ENCODE measurements around the gene EHF.

The EHF gene

DNA sequence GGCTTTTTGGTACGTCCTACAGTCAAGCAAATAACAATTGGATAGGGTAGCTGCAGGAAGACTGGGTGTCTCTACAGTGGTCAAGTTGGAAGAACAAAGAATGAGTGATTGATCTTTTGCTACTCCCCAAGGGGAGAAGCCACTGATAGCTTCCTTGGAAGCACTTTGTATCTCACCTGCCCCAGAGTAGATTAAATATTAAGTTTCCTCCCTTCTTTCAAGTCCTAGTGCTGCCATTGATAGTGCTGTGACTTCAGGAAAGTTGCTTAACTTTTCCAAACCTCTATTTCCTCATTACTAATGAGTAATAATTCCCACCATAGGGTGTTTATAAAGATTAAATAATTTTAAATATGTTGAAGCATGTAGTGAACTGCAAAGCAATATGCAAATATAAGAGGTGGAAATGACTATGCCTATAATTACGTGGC, 35.6 kb upstream of the EHF start:
- no peaks in the 10 kb centered on the region for H3K4me1 ChIP-seq (ENCODE audit: control insufficient read depth, insufficient read depth, low read length)
- no peaks in the 10 kb centered on the region for H3K9me3 ChIP-seq (ENCODE audit: control insufficient read depth, insufficient read depth, low read depth, low read length)
- ChIA-PET CTCF (interaction anchor here (0.6 to 4.4 kb wide), 23 partner anchors 9 to 807 kb away, joined by 3 to 103 read pairs (median 4); no protein-coding TSS in a partner anchor), POLR2A (interaction anchor here (0.7 kb wide), 1 partner anchor 358 kb away, joined by 3 read pairs; no protein-coding TSS in a partner anchor)
- TF ChIP-seq, protein P1, sequence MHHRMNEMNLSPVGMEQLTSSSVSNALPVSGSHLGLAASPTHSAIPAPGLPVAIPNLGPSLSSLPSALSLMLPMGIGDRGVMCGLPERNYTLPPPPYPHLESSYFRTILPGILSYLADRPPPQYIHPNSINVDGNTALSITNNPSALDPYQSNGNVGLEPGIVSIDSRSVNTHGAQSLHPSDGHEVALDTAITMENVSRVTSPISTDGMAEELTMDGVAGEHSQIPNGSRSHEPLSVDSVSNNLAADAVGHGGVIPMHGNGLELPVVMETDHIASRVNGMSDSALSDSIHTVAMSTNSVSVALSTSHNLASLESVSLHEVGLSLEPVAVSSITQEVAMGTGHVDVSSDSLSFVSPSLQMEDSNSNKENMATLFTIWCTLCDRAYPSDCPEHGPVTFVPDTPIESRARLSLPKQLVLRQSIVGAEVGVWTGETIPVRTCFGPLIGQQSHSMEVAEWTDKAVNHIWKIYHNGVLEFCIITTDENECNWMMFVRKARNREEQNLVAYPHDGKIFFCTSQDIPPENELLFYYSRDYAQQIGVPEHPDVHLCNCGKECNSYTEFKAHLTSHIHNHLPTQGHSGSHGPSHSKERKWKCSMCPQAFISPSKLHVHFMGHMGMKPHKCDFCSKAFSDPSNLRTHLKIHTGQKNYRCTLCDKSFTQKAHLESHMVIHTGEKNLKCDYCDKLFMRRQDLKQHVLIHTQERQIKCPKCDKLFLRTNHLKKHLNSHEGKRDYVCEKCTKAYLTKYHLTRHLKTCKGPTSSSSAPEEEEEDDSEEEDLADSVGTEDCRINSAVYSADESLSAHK (tag by site-specific recombination; IDR thresholded peaks at IDR 0.05), result no peak
- TF ChIP-seq ZNF830 (tag by site-specific recombination; IDR thresholded peaks at IDR 0.05; ENCODE audit: low read depth), result no peak
- no peak for TF ChIP-seq ZBTB49 (tag by site-specific recombination; IDR thresholded peaks at IDR 0.05; ENCODE audit: low read depth)
- no peak for TF ChIP-seq ZNF792 (tag by site-specific recombination; IDR thresholded peaks at IDR 0.05)
- TF ChIP-seq KLF1 (tag by site-specific recombination; IDR thresholded peaks at IDR 0.05), result no peak
- no peak for TF ChIP-seq ZNF518A (tag by site-specific recombination; conservative IDR thresholded peaks at IDR 0.05; ENCODE audit: low read depth)
- no peak for TF ChIP-seq ZNF341 (tag by site-specific recombination; IDR thresholded peaks at IDR 0.05; ENCODE audit: low read depth)
- TF ChIP-seq ZNF596 (tag by site-specific recombination; IDR thresholded peaks at IDR 0.05), result no peak
- no peak for TF ChIP-seq ZNF560 (tag by site-specific recombination; IDR thresholded peaks at IDR 0.05; ENCODE audit: borderline replicate concordance)
- TF ChIP-seq ZFP69B (tag by site-specific recombination; IDR thresholded peaks at IDR 0.05), result no peak
- no peak for TF ChIP-seq REPIN1 (tag by site-specific recombination; IDR thresholded peaks at IDR 0.05; ENCODE audit: low read depth)
- TF ChIP-seq ZBTB17 (tag by site-specific recombination; IDR thresholded peaks at IDR 0.05), result no peak
- H3K27ac ChIP-seq (ENCODE audit: extremely low read depth, low read depth, low read length), result no peak overlapping the region
- H3K36me3 ChIP-seq (ENCODE audit: control insufficient read depth in 2 of 2, insufficient read depth in 1 of 2, low read length in 2 of 2), result no peaks in the 10 kb centered on the region
- no peak overlapping the region for H3K4me3 ChIP-seq (ENCODE audit: low read depth, low read length)

DNA sequence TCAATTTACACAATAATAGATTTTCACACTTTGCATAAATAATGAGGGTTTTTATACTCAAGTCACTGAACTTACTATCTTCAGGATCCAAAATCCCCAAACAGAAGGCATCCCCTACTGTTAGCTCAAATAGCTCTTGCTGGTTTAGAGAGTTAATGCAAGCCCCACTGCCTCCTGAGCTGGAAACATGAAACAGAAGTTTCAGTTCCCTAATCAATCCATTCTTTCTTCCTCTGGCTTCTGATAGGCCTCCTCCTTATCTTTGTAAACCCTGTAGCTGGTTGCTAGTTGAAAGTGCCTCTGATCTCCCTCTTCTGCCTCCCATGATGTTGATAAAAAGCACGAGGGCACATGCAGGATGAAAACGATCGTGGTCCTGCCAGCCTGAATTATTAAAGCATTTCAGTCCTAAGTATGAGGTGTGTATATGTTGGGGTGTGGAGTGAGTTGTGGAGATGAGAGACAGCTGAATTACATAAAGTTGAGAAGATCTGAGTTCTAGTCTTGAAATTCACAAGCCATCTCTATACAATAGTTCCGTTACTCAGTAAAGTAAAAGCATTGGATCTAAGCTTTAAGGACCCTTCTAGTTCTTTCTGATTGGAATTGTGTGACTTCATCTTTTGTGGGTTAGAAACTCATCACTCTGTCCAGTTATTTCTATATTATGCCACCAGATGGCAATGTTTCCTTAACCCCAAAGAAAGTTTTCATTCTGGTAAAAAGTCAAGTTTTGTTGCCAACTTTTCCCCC, 35.0 kb upstream of the EHF start:
- no peak overlapping the region for H3K27ac ChIP-seq (ENCODE audit: extremely low read depth, low read depth, low read length)
- H3K4me3 ChIP-seq (ENCODE audit: low read depth, low read length), result 0 out of 2 replicates have a peak overlapping the region, but pooled peaks have one; percentile 8
- POLR2A ChIA-PET, result interaction anchor here (0.7 kb wide), 1 partner anchor 359 kb away, joined by 3 read pairs; no protein-coding TSS in a partner anchor
- H3K4me1 ChIP-seq (ENCODE audit: control insufficient read depth, insufficient read depth, low read length), result no peaks in the 10 kb centered on the region
- no peaks in the 10 kb centered on the region for H3K9me3 ChIP-seq (ENCODE audit: control insufficient read depth, insufficient read depth, low read depth, low read length)
- H3K36me3 ChIP-seq (ENCODE audit: control insufficient read depth in 2 of 2, insufficient read depth in 1 of 2, low read length in 2 of 2), result no peaks in the 10 kb centered on the region
- CTCF ChIA-PET, result interaction anchor here (0.6 to 4.4 kb wide), 44 partner anchors 8 to 807 kb away, joined by 3 to 103 read pairs (median 4); partner anchors contain the start of gene ELF5
- no peak for TF ChIP-seq ZNF658 (tag by site-specific recombination; IDR thresholded peaks at IDR 0.05)
- TF ChIP-seq, protein P2, sequence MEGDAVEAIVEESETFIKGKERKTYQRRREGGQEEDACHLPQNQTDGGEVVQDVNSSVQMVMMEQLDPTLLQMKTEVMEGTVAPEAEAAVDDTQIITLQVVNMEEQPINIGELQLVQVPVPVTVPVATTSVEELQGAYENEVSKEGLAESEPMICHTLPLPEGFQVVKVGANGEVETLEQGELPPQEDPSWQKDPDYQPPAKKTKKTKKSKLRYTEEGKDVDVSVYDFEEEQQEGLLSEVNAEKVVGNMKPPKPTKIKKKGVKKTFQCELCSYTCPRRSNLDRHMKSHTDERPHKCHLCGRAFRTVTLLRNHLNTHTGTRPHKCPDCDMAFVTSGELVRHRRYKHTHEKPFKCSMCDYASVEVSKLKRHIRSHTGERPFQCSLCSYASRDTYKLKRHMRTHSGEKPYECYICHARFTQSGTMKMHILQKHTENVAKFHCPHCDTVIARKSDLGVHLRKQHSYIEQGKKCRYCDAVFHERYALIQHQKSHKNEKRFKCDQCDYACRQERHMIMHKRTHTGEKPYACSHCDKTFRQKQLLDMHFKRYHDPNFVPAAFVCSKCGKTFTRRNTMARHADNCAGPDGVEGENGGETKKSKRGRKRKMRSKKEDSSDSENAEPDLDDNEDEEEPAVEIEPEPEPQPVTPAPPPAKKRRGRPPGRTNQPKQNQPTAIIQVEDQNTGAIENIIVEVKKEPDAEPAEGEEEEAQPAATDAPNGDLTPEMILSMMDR (tag by site-specific recombination; IDR thresholded peaks at IDR 0.05), result no peak
- TF ChIP-seq ZNF335 (tag by site-specific recombination; conservative IDR thresholded peaks at IDR 0.05), result peak; percentile 39; the same call in 1 of the 2 replicates
- no peak for TF ChIP-seq ZNF174 (tag by site-specific recombination; IDR thresholded peaks at IDR 0.05)
- TF ChIP-seq ZNF654 (tag by site-specific recombination; IDR thresholded peaks at IDR 0.05; ENCODE audit: low read depth), result peak; percentile 74
- TF ChIP-seq, protein P3, sequence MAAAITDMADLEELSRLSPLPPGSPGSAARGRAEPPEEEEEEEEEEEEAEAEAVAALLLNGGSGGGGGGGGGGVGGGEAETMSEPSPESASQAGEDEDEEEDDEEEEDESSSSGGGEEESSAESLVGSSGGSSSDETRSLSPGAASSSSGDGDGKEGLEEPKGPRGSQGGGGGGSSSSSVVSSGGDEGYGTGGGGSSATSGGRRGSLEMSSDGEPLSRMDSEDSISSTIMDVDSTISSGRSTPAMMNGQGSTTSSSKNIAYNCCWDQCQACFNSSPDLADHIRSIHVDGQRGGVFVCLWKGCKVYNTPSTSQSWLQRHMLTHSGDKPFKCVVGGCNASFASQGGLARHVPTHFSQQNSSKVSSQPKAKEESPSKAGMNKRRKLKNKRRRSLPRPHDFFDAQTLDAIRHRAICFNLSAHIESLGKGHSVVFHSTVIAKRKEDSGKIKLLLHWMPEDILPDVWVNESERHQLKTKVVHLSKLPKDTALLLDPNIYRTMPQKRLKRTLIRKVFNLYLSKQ (tag by site-specific recombination; IDR thresholded peaks at IDR 0.05; ENCODE audit: borderline replicate concordance), result no peak
- no peak for TF ChIP-seq GFI1B (tag by site-specific recombination; IDR thresholded peaks at IDR 0.05)
- 0 out of 2 replicates have a peak, but pooled peaks have one; percentile 34 for TF ChIP-seq ZNF660 (tag by site-specific recombination; IDR thresholded peaks at IDR 0.05)
